Right lobe of liver (tissue), 4 donors: ENCODE results near the gene FBXO31.

Experiments used
- POLR2A ChIP-seq: fragments of 450-650 bp; IDR thresholded peaks from one replicate; pipeline ENCODE4 v1.6.1; 2017; ENCODE audit warnings: antibody characterized with exemption, mild to moderate bottlenecking
- TF ChIP-seq, protein P1 (sequence below), 4 donors: fragments of 200-600 bp in 3 of 4; fragments of 450-650 bp in 1 of 4; IDR thresholded peaks; one replicate each; pipeline versions ENCODE4 v1.5.1 to v1.8.0; 2016 to 2022; ENCODE audit warnings: antibody characterized with exemption in 4 of 4, mild to moderate bottlenecking in 2 of 4
- donor health status: DM: no; HTN: no; CAD: no.
- donor health status: DM: no; HTN: no; CAD: no.
- donor health status: DM: no; HTN: yes; CAD: no.

DNA sequence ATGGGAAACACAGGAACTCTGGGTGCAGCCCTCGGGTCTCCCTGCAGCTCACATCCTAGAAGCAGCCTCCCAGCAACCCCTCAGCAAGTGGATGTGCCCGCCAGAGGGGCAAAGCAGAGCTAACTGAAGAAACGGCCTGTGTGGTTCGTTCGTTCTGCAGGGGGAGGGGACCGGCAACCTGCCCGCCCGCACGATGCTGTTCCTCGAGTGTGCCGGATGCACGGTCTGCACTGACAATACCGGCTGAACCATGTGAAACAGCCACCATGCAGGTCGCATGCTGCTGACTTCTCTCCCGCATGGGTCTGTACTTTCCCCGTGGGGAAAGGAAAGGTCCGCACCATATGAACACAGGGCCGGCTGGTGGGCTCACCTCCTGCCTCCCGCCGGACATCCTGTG lies 41.1 kb downstream of the FBXO31 start:
- TF ChIP-seq, protein P1, sequence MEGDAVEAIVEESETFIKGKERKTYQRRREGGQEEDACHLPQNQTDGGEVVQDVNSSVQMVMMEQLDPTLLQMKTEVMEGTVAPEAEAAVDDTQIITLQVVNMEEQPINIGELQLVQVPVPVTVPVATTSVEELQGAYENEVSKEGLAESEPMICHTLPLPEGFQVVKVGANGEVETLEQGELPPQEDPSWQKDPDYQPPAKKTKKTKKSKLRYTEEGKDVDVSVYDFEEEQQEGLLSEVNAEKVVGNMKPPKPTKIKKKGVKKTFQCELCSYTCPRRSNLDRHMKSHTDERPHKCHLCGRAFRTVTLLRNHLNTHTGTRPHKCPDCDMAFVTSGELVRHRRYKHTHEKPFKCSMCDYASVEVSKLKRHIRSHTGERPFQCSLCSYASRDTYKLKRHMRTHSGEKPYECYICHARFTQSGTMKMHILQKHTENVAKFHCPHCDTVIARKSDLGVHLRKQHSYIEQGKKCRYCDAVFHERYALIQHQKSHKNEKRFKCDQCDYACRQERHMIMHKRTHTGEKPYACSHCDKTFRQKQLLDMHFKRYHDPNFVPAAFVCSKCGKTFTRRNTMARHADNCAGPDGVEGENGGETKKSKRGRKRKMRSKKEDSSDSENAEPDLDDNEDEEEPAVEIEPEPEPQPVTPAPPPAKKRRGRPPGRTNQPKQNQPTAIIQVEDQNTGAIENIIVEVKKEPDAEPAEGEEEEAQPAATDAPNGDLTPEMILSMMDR (IDR thresholded peaks at IDR 0.05) = no peak
- no peak for TF ChIP-seq POLR2A
